Stimulated activated CD8-positive, alpha-beta memory T cell treated with anti-CD3 and anti-CD28 coated beads, Interleukin-12 subunit alpha, Interleukin-12 subunit beta, amount 100 ng/mL, for 4 hours (primary cell): ENCODE data around the gene GABRA5.

Experiments
- DNase-seq: peaks from one replicate; pipeline ENCODE4 v3.0.0-alpha.2; 2020; ENCODE audit warnings: low read depth

The GABRA5 gene

GRCh38 chr15:26928051-26928450, 61.2 kb downstream of the GABRA5 start:
- DNase-seq, result no peak

GRCh38 chr15:26929588-26929987, 62.7 kb downstream of the GABRA5 start:
- no peak for DNase-seq

GRCh38 chr15:26934848-26935247, 68.0 kb downstream of the GABRA5 start:
- DNase-seq, result no peak

- DNase-seq, result no peak
Observed at GRCh38 chr15:26935322-26935721, 68.5 kb downstream of the GABRA5 start.

- DNase-seq, result no peak
Observed at GRCh38 chr15:26936502-26936901, 69.6 kb downstream of the GABRA5 start.

GRCh38 chr15:26937134-26937533, 70.3 kb downstream of the GABRA5 start:
- no peak for DNase-seq

GRCh38 chr15:26939398-26939797, 72.5 kb downstream of the GABRA5 start:
- DNase-seq, result no peak

GRCh38 chr15:26941489-26941888, 74.6 kb downstream of the GABRA5 start:
- no peak for DNase-seq

GRCh38 chr15:26943866-26944265, 77.0 kb downstream of the GABRA5 start:
- no peak for DNase-seq

- no peak for DNase-seq
Observed at GRCh38 chr15:26945046-26945445, 78.2 kb downstream of the GABRA5 start.

GRCh38 chr15:26950001-26950400, 83.1 kb downstream of the GABRA5 start:
- no peak for DNase-seq

GRCh38 chr15:26954403-26954802, 87.5 kb downstream of the GABRA5 start:
- no peak for DNase-seq

GRCh38 chr15:26967719-26968269, 100.9 kb downstream of the GABRA5 start:
- DNase-seq, result no peak

- no peak for DNase-seq
Observed at GRCh38 chr15:26968806-26969205, 101.9 kb downstream of the GABRA5 start.

GRCh38 chr15:26970712-26971210, 103.9 kb downstream of the GABRA5 start, which contains the start of gene GABRG3:
GABRG3 (plus strand) TSS chr15:26971181.
- DNase-seq, result no peak

GRCh38 chr15:26971271-26972018, 104.6 kb downstream of the GABRA5 start:
- DNase-seq, result no peak

- no peak for DNase-seq
Observed at GRCh38 chr15:26972636-26973035, 105.8 kb downstream of the GABRA5 start.

GRCh38 chr15:26974120-26974780, 107.4 kb downstream of the GABRA5 start:
- DNase-seq, result no peak

GRCh38 chr15:26981492-26981891, 114.6 kb downstream of the GABRA5 start:
- DNase-seq, result no peak

- no peak for DNase-seq
Observed at GRCh38 chr15:26983822-26984221, 117.0 kb downstream of the GABRA5 start.

GRCh38 chr15:26985050-26985449, 118.2 kb downstream of the GABRA5 start:
- no peak for DNase-seq

GRCh38 chr15:26996250-26996649, 129.4 kb downstream of the GABRA5 start:
- no peak for DNase-seq
